Mucosa of descending colon (tissue), 3 donors: ENCODE data around the gene RAD23A. TPM values are rescaled to one million over a fixed set of nuclear protein-coding genes. Genes with fewer than 3 reads are reported as not detected.

Source experiments
- ATAC-seq: fragments of 200-7000 bp; cut with Tn5 transposase; one replicate; pipeline ENCODE4 v1.9.1; 2020; ENCODE audit warnings: mild to moderate bottlenecking, moderate library complexity
- DNase-seq, 3 donors: peaks; one replicate each; pipeline ENCODE4 v3.0.0-alpha.2; 2020
- H3K36me3 ChIP-seq: fragments of 200-600 bp; one replicate; pipeline ENCODE4 v1.8.0; 2021; ENCODE audit warnings: low read depth, mild to moderate bottlenecking
- H3K4me1 ChIP-seq: fragments of 200-600 bp; one replicate; pipeline ENCODE4 v1.8.0; 2021; ENCODE audit warnings: low read depth, mild to moderate bottlenecking
- H3K4me3 ChIP-seq: fragments of 200-600 bp; one replicate; pipeline ENCODE4 v1.8.0; 2021; ENCODE audit warnings: mild to moderate bottlenecking
- H3K9me3 ChIP-seq: fragments of 200-600 bp; one replicate; pipeline ENCODE4 v1.8.0; 2021; ENCODE audit warnings: mild to moderate bottlenecking
- intact Hi-C, 2 donors: fragments of 100-400 bp; cut with DNase I in 1 of 2; cut with micrococcal nuclease in 1 of 2; formaldehyde crosslinking; loops; one replicate each; pipeline versions ENCODE4 v1.11.0 to v1.11.1; 2022; cut with DNase I, micrococcal nuclease
- total RNA-seq, 3 donors: library from RNA; stranded (reverse); fragmentation: NEBNext Ultra II Directional in 2 of 3; extraction: Animal tissue kit (Norgen Biotek cat#: 25700) in 2 of 3; gene quantifications; one replicate each; pipeline versions ENCODE4 v1.2.1 to v1.2.4, GENCODE V29; 2021 to 2023
- TF ChIP-seq, protein P1 (sequence below): fragments of 200-600 bp; IDR thresholded peaks from one replicate; pipeline ENCODE4 v1.8.0; 2022; ENCODE audit warnings: antibody characterized with exemption, mild to moderate bottlenecking
- donor health status: DM: no; HTN: no; CAD: no; lungs with moderate emphysema.
- donor health status: DM: no; HTN: no; CAD: no.
- donor health status: DM: no; HTN: yes; CAD: no.

The RAD23A gene
- total RNA-seq, 3 donors from 2014 or later, result 76.4 to 117 (median 81.4) TPM

- Histone ChIP-seq H3K4me3 (no peak overlapping the region), H3K9me3 (no peaks in the 10 kb centered on the region), H3K36me3 (no peaks in the 10 kb centered on the region), H3K4me1 (peaks cover 16% of the 10 kb centered on the region)
- no peak for ATAC-seq
- no peak for DNase-seq
- intact Hi-C loops, result loop anchor here in 1 of 2 donors (5.0 to 10.0 kb wide), 2 partner anchors 45 to 107 kb away; no protein-coding TSS in a partner anchor
- TF ChIP-seq, protein P1, sequence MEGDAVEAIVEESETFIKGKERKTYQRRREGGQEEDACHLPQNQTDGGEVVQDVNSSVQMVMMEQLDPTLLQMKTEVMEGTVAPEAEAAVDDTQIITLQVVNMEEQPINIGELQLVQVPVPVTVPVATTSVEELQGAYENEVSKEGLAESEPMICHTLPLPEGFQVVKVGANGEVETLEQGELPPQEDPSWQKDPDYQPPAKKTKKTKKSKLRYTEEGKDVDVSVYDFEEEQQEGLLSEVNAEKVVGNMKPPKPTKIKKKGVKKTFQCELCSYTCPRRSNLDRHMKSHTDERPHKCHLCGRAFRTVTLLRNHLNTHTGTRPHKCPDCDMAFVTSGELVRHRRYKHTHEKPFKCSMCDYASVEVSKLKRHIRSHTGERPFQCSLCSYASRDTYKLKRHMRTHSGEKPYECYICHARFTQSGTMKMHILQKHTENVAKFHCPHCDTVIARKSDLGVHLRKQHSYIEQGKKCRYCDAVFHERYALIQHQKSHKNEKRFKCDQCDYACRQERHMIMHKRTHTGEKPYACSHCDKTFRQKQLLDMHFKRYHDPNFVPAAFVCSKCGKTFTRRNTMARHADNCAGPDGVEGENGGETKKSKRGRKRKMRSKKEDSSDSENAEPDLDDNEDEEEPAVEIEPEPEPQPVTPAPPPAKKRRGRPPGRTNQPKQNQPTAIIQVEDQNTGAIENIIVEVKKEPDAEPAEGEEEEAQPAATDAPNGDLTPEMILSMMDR, result no peak
Observed at GRCh38 chr19:12987781-12988180, 42.1 kb downstream of the RAD23A start.

DNA sequence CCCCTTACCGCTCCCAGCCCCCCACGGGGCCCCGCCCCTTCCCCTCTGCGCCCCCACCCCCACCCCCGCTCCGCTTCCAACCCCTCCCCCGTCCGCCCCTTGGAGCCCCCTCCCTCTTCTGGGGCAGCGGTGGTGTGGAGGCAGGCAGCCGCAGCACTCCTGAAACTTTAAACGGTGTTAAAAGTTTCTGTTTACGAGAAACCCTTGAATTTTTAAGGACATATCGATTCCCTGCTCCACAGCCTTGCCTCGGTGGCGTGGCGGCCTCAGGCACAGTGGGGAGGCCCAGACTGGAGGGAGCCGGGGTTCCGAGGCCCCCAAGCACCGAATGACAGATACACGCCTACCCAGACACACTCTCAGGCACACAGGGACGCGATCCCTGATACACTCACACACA is 44.8 kb downstream of the RAD23A start:
- H3K4me3 ChIP-seq, result no peak overlapping the region
- peaks cover 8% of the 10 kb centered on the region for H3K4me1 ChIP-seq
- DNase-seq, result peak in 1 of 3 donors; percentile 31
- intact Hi-C loops, result no loop called here
- ATAC-seq, result no peak
- H3K36me3 ChIP-seq, result no peaks in the 10 kb centered on the region
- TF ChIP-seq, protein P1, result no peak
- no peaks in the 10 kb centered on the region for H3K9me3 ChIP-seq

GRCh38 chr19:12990853-12991252 is 45.2 kb downstream of the RAD23A start:
- Histone ChIP-seq H3K4me1 (peaks cover 3% of the 10 kb centered on the region), H3K9me3 (no peaks in the 10 kb centered on the region), H3K4me3 (no peak overlapping the region), H3K36me3 (no peaks in the 10 kb centered on the region)
- TF ChIP-seq, protein P1, result no peak
- intact Hi-C loops, result no loop called here
- no peak for ATAC-seq
- DNase-seq, result no peak

- intact Hi-C loops, result no loop called here
- Histone ChIP-seq H3K36me3 (no peaks in the 10 kb centered on the region), H3K4me3 (no peak overlapping the region), H3K9me3 (no peaks in the 10 kb centered on the region), H3K4me1 (no peaks in the 10 kb centered on the region)
- ATAC-seq (peak; percentile 53), DNase-seq (peak in 1 of 3 donors; percentile 27)
- TF ChIP-seq, protein P1, result no peak
Observed at GRCh38 chr19:12991296-12991695, 45.6 kb downstream of the RAD23A start.

GRCh38 chr19:12992729-12993128 is 47.1 kb downstream of the RAD23A start:
- no peaks in the 10 kb centered on the region for H3K4me1 ChIP-seq
- DNase-seq (no peak), ATAC-seq (no peak)
- H3K9me3 ChIP-seq, result no peaks in the 10 kb centered on the region
- H3K36me3 ChIP-seq, result no peaks in the 10 kb centered on the region
- intact Hi-C loops, result no loop called here
- no peak overlapping the region for H3K4me3 ChIP-seq
- TF ChIP-seq, protein P1, result no peak

- Histone ChIP-seq H3K4me1 (no peaks in the 10 kb centered on the region), H3K4me3 (no peak overlapping the region), H3K9me3 (no peaks in the 10 kb centered on the region), H3K36me3 (no peaks in the 10 kb centered on the region)
- no peak for ATAC-seq
- intact Hi-C loops, result no loop called here
- no peak for DNase-seq
- TF ChIP-seq, protein P1, result no peak
Observed at GRCh38 chr19:12993562-12993961, 47.9 kb downstream of the RAD23A start.
